ENCODE data around the gene FTCDNL1. TPM values are rescaled to one million over a fixed set of nuclear protein-coding genes. Genes with fewer than 3 reads are reported as not detected.

Gene FTCDNL1
- total RNA-seq, 2 donors from 2014 or later: 2.6 TPM

DNA sequence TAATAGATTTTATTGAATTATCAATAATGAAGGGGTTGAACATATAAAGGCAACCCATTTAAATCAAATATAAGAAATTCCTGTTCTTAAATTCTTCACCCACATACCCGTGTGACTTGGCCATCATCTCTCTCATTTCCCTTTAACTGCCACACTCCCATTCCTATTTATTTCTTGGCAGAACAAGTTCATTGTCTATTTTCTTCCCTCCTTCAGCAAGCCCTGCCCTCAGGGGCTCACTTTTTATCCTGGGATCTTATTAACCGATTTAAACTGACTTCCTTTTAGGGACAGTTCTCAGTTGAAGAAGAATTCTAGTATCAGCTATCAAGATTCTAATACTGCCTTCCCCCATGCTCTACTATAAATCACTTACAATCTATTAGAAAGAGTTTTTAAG lies 123.2 kb downstream of the FTCDNL1 start:
- Histone ChIP-seq H3K4me3 (no peak overlapping the region), H3K9me3 (no peaks in the 10 kb centered on the region), H3K27me3 (no peaks in the 10 kb centered on the region), H3K36me3 (replicated peaks in 1 of 2; ENCODE audit: insufficient read depth in 1 of 2, low read depth in 2 of 2) (no peaks in the 10 kb centered on the region), H3K27ac (no peak overlapping the region), H3K4me1 (no peaks in the 10 kb centered on the region)
- DNase-seq: no peak
- 60 to 70% methylated on average over 2 of the region's 2 CpGs for WGBS, 2 donors
- no peak for ATAC-seq
- intact Hi-C loops (cut with DNase I): no loop called here
- TF ChIP-seq POLR2A (IDR thresholded peaks at IDR 0.05): no peak
- TF ChIP-seq, protein P1, sequence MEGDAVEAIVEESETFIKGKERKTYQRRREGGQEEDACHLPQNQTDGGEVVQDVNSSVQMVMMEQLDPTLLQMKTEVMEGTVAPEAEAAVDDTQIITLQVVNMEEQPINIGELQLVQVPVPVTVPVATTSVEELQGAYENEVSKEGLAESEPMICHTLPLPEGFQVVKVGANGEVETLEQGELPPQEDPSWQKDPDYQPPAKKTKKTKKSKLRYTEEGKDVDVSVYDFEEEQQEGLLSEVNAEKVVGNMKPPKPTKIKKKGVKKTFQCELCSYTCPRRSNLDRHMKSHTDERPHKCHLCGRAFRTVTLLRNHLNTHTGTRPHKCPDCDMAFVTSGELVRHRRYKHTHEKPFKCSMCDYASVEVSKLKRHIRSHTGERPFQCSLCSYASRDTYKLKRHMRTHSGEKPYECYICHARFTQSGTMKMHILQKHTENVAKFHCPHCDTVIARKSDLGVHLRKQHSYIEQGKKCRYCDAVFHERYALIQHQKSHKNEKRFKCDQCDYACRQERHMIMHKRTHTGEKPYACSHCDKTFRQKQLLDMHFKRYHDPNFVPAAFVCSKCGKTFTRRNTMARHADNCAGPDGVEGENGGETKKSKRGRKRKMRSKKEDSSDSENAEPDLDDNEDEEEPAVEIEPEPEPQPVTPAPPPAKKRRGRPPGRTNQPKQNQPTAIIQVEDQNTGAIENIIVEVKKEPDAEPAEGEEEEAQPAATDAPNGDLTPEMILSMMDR (IDR thresholded peaks at IDR 0.05): no peak

DNA sequence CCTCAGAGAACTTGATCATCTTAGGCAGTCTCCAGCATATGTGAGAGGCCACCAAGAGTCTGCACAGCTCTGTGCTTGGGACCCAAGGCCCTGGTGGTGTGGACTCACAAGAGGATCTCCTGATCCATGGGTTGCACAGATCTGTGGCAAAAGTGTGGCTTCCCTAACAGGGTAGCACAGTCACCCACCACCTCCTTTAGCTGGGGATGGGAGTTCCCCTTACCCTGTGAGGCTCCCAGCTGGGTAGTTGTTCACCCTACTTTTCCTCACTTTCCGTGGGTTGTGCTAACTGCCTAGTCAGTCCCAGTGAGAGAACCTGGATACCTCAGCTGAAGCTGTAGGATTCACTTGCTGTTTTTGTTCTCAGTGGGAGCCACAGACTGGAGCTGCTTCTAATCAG lies 123.7 kb downstream of the FTCDNL1 start:
- H3K4me1 ChIP-seq: no peaks in the 10 kb centered on the region
- no peak for ATAC-seq
- no peak overlapping the region for H3K27ac ChIP-seq
- H3K9me3 ChIP-seq: no peaks in the 10 kb centered on the region
- WGBS, 2 donors: 75 to 77% methylated on average over 1 of the region's 1 CpG
- no peak overlapping the region for H3K4me3 ChIP-seq
- no peak for TF ChIP-seq POLR2A (IDR thresholded peaks at IDR 0.05)
- TF ChIP-seq, protein P1 (IDR thresholded peaks at IDR 0.05): no peak
- H3K27me3 ChIP-seq: no peaks in the 10 kb centered on the region
- intact Hi-C loops (cut with DNase I): no loop called here
- no peaks in the 10 kb centered on the region for H3K36me3 ChIP-seq (replicated peaks in 1 of 2; ENCODE audit: insufficient read depth in 1 of 2, low read depth in 2 of 2)
- DNase-seq: no peak

DNA sequence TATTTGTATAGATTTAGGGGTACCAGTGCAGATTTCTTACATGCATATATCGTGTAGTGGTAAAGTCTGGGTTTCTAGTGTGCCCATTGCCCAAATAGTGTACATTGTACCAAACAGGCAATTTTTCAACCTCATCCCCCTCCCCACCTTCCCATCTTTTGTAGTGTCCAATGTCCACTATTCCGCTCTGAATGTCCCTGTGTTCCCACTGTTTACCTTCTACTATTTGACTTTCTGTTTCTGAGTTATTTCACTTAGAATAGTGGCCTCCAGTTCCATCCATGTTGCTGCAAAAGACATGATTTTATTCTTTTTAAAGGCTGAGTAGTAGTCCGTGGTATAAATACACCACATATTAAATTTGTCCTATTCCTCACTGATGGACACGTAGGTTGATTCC lies 132.9 kb downstream of the FTCDNL1 start:
- Histone ChIP-seq H3K9me3 (no peaks in the 10 kb centered on the region), H3K36me3 (replicated peaks in 1 of 2; ENCODE audit: insufficient read depth in 1 of 2, low read depth in 2 of 2) (no peaks in the 10 kb centered on the region), H3K27me3 (no peaks in the 10 kb centered on the region), H3K4me3 (no peak overlapping the region), H3K4me1 (no peaks in the 10 kb centered on the region), H3K27ac (no peak overlapping the region)
- intact Hi-C loops (cut with DNase I): no loop called here
- TF ChIP-seq, protein P1 (IDR thresholded peaks at IDR 0.05): no peak
- no peak for TF ChIP-seq POLR2A (IDR thresholded peaks at IDR 0.05)
- no peak for DNase-seq
- ATAC-seq: no peak
- WGBS, 2 donors: 82 to 88% methylated on average over 4 of the region's 4 CpGs

DNA sequence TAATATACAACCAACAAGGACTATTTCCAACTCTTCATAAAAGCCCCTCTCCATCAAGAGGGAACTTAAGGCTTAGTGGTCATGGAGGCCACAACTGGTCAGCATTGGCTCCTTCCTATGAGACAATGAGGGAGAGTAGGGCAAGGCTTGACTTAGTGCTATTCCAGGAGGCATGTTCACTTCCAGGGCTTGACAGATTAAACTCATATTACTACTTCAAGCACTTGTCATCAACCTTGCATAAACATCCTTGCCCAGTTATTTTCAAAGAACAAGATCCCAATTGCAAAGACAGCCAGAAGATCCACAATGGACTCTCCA lies 133.4 kb downstream of the FTCDNL1 start:
- Histone ChIP-seq H3K4me1 (no peaks in the 10 kb centered on the region), H3K27me3 (no peaks in the 10 kb centered on the region), H3K27ac (no peak overlapping the region), H3K4me3 (no peak overlapping the region), H3K36me3 (replicated peaks in 1 of 2; ENCODE audit: insufficient read depth in 1 of 2, low read depth in 2 of 2) (no peaks in the 10 kb centered on the region), H3K9me3 (no peaks in the 10 kb centered on the region)
- intact Hi-C loops (cut with DNase I): no loop called here
- no peak for DNase-seq
- TF ChIP-seq, protein P1 (IDR thresholded peaks at IDR 0.05): no peak
- no peak for TF ChIP-seq POLR2A (IDR thresholded peaks at IDR 0.05)
- ATAC-seq: no peak

DNA sequence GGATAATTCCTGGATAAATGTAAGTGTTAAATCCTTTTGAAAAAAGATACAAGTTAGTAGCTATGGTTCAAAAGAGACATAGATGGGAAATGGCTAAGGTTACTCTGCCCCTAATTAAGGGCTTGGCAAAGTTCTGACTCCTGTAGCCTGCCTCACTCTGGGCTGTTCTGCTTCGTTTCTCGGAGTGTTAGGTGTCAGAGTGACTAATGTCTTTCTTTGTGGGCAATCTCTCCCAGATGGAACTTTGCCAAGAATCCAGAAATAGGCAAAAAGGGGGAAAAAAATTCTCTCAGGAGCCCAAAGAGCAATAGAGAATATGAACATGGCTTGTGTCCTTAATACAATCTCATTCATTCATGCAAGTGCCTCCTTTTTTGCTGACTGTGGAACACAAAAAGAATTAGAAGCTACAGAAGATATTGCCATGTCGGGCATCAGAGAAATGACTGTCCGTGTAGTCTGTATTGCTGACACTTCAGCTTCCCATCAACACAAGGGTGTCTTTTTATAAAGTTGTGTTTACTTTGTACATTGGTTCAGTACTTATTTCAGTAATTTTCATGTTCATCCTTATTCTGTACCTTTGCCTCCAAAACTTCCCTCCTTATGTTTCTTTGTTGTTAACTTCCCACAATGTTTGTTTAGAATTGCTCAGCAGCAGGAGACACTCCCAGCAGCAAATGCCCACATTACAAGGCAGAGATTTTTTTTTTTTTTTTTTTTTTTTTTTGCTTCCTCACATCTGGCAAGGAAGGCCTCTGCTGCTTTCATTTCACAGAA lies 134.0 kb downstream of the FTCDNL1 start:
- WGBS, 2 donors: 31 to 40% methylated on average over 4 of the region's 4 CpGs
- H3K36me3 ChIP-seq (replicated peaks in 1 of 2; ENCODE audit: insufficient read depth in 1 of 2, low read depth in 2 of 2): no peaks in the 10 kb centered on the region
- H3K4me3 ChIP-seq: no peak overlapping the region
- H3K27ac ChIP-seq: no peak overlapping the region
- H3K9me3 ChIP-seq: no peaks in the 10 kb centered on the region
- H3K4me1 ChIP-seq: no peaks in the 10 kb centered on the region
- intact Hi-C loops (cut with DNase I): no loop called here
- TF ChIP-seq POLR2A (IDR thresholded peaks at IDR 0.05): no peak
- TF ChIP-seq, protein P1 (IDR thresholded peaks at IDR 0.05): no peak
- DNase-seq (no peak), ATAC-seq (no peak)
- no peaks in the 10 kb centered on the region for H3K27me3 ChIP-seq

Data from body of pancreas (tissue), 4 donors.